Fibroblast of lung (primary cell): Measurements from ENCODE around the gene CYTH2.
A peak's percentile ranks its signal among the peaks of the same experiment; 100 is the strongest.

Source experiments
- EZH2 ChIP-seq: IDR thresholded peaks from 2 replicates; pipeline ENCODE4 v1.5.1; 2012; ENCODE audit warnings: low read length, control low read depth, mild to moderate bottlenecking; ENCODE audit errors: missing control alignments
- TF ChIP-seq, protein P1 (sequence below), 2 donors: IDR thresholded peaks in 1 of 2; conservative IDR thresholded peaks in 1 of 2; 1 replicate in 1 of 2; 2 replicates in 1 of 2; pipeline ENCODE4 v1.5.1; 2011 to 2012; ENCODE audit warnings: low read length in 2 of 2, control low read depth in 1 of 2, inconsistent platforms in 1 of 2, low read depth in 1 of 2, mild to moderate bottlenecking in 1 of 2

GRCh38 chr19:48445606-48446481, 23.3 kb upstream of the CYTH2 start, which contains the start of gene GRWD1:
- TF ChIP-seq, protein P1, sequence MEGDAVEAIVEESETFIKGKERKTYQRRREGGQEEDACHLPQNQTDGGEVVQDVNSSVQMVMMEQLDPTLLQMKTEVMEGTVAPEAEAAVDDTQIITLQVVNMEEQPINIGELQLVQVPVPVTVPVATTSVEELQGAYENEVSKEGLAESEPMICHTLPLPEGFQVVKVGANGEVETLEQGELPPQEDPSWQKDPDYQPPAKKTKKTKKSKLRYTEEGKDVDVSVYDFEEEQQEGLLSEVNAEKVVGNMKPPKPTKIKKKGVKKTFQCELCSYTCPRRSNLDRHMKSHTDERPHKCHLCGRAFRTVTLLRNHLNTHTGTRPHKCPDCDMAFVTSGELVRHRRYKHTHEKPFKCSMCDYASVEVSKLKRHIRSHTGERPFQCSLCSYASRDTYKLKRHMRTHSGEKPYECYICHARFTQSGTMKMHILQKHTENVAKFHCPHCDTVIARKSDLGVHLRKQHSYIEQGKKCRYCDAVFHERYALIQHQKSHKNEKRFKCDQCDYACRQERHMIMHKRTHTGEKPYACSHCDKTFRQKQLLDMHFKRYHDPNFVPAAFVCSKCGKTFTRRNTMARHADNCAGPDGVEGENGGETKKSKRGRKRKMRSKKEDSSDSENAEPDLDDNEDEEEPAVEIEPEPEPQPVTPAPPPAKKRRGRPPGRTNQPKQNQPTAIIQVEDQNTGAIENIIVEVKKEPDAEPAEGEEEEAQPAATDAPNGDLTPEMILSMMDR (conservative IDR thresholded peaks at IDR 0.05 in 1 of 2, IDR thresholded peaks at IDR 0.05 in 1 of 2; ENCODE audit: low read depth in 1 of 2, low read length in 2 of 2), result peak in 1 of 2 donors; percentile 9
- no peak for TF ChIP-seq EZH2
